Measurements from ENCODE around the gene PUS7.
"Not testable (repeated sequence)": the region's sequence is repeated elsewhere in the genome, so short reads cannot be mapped to it uniquely, and the experiment has no call there.

The PUS7 gene

GRCh38 chr7:105521717-105522463, at the start of gene PUS7:
Gene PUS7 (minus strand): TSS chr7:105522271. CDS start chr7:105508512, 13,759 bp downstream.
- DNase-seq = peak; percentile 93

DNA sequence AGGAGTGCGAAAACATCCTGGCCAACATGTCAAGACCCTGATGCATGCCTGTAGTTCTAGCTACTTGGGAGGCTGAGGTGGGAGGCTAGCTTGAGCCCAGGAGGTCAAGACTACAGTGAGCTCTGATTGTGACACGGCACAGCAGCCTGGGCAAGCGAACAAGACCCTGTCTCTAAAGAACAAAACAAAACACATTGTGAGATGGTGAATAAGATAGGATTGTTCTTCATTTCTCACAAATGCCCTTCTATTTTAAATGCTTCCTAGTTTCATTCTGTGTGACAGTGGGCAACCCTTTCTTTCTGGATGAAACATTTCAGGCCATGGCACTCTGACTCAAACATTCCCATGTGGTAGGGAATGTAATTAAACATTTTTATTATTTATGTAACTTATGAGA, 45.8 kb upstream of the PUS7 start:
- DNase-seq = no peak

GRCh38 chr7:105567024-105567423, 45.0 kb upstream of the PUS7 start:
- DNase-seq = no peak

DNA sequence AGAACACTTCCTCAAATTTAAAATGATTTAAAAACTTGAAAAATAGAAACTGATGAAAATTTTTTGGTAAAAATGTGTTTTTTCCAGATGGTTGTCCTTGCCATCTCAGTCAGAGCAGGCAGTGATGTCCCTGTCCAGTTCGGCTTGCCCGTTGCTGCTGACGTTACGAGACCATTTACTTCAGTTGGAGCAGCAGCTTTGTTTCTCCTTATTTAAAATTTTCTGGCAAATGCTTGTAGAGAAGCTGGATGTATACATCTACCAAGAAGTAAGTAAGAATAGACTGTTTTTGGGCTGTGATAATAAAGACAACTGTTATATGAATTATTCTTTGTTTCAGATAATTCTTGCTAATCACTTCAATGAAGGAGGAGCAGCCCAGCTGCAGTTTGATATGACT, 43.1 kb upstream of the PUS7 start:
- DNase-seq = no peak

DNA sequence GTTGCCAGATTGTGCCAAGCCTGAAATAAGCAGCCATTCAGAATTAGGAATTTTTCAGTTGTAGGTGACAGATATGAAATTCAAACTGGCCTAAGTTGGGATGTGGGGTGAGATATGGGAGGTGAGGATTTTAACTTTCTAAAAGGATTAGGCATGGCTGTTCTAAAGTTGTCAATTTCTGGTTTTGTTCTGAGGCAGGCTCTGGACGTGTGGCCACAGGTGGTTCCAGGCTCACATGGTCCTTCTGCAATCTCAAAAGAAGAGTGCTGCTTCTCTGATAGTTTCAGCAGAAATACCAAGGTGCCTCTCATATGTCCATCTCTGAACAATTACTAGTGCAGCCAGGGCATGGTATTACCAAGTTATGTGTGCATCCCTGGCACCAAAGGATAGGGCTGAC, 37.9 kb upstream of the PUS7 start:
- no peak for DNase-seq

GRCh38 chr7:105538339-105538738, 16.3 kb upstream of the PUS7 start:
- DNase-seq = no peak

- DNase-seq = no peak
Observed at GRCh38 chr7:105532709-105533460, 10.8 kb upstream of the PUS7 start.

DNA sequence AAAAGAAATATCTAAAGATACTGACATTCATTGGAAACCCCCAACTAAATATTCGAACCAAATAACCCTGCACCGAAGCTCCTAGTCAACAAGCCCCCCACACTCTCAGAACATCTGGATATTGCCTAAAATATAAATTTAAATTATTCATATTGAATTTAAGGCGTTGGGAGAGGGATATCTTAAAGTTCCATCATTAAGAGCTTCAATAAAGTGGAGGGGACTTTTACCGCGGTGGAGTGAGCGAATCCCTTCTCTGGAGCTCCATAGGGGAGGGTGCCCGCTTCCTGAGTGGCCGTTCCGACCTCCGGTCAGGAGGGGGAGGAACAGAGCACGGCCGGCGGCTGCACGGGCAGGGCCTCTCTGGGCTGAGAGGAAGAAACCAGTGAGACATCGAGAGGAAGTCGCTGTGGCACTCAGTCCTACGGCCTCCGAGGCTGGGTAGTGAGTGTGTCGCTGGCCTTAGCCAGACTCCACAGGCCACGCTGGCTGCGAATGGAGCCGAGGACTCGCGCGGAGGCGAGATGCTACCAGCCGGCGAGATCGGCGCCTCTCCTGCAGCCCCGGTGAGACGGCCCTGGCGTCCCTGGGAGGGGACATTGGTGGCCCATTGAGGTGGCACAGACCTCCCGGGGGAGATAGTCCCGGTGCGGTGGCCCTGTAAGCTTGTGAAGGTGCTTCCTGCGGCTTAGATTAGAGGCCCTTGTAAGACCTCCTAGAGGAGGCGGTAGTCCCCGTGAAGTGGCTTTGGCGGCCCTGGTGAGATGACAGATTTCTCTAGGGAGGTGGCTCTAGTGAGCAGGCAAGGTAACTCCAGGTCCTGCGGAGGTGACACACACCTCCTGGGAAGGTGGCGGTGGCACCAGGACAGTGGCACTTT, 10.0 kb upstream of the PUS7 start, which contains the start of gene RINT1:
Gene RINT1, plus strand, starts transcription at position 410 of the 880 bp plus-strand sequence. Its CDS starts 115 bp downstream, at position 525.
- peak; percentile 96 for DNase-seq

GRCh38 chr7:105530546-105530945, 8.5 kb upstream of the PUS7 start:
- no peak for DNase-seq

DNA sequence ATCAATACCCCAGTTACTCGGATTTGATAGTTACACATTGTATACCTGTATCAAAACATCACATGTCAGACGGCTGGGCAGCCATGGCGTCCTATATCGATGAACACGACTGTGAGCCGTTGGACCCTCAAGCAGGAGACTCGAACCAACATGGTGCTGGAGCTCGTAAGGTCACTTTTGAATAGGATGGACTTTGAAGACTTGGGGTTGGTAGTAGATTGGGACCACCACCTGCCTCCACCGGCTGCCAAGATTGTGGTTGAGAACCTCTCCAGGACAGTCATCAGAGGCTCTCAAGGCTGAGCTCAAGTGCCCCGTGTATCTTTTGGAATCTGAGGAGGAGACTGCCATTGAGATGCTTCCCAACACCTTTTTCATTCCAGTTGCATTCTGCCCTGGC, 8.1 kb upstream of the PUS7 start:
- no peak for DNase-seq

- not testable (repeated sequence) for DNase-seq
Observed at GRCh38 chr7:105527737-105528136, 5.7 kb upstream of the PUS7 start.

GRCh38 chr7:105524840-105525239, 2.8 kb upstream of the PUS7 start:
- DNase-seq = no peak

GRCh38 chr7:105524423-105524822, 2.4 kb upstream of the PUS7 start:
- DNase-seq = not testable (repeated sequence)

DNA sequence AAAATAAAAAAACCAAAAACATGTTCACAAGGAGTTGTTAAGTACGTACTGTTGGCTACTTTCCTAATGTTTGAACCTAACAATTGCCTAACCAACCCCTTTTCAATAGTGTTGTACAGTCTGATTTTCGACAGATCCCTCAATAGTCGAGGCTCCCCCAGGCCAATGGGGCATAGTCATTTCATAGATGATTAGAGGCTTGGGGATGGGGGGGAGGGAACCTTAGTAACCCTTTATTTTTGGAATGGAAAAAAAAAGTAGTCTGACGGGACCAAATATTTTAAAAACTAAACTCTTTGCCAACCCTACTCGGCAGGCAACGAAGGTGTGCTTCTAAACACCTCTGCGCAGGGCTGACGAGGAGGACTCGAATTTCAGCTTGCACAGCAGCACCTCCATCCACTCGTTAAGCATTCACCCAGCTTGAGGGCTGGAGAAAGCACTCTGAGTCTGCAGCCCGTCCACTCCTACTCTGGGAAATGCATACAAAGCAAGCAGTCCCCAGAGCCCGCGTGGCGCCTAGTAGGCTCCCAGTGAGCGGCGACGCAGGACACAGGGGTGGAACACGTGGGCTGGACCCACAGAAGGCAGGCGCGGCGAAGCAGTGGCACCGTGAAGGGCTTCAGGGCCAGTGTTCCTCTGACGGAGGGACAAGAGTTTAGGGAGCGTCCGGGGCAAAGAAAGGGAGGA, 899 bp downstream of the PUS7 start:
- peak; percentile 63 for DNase-seq

DNA sequence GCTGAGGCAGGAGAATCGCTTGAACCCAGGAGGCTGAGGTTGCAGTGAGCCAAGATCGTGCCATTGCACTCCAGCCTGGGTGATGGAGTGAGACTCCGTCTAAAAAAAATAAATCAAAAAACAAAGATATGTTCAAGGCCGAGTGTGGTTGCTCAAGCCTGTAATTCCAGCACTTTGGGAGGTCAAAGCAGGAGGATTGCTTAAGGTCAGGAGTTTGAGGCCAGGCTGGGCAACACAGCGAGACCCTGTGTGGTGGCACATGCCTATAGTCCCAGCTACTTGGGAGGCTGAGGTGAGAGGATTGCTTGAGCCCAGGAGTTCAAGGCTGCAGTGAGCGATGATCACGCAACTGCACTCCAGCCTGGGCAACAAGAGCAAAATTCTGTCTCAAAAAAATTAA, 1.5 kb downstream of the PUS7 start:
- not testable (repeated sequence) for DNase-seq

GRCh38 chr7:105519353-105519752, 2.7 kb downstream of the PUS7 start:
- DNase-seq = no peak

GRCh38 chr7:105515610-105516009, 6.5 kb downstream of the PUS7 start:
- DNase-seq = not testable (repeated sequence)

DNA sequence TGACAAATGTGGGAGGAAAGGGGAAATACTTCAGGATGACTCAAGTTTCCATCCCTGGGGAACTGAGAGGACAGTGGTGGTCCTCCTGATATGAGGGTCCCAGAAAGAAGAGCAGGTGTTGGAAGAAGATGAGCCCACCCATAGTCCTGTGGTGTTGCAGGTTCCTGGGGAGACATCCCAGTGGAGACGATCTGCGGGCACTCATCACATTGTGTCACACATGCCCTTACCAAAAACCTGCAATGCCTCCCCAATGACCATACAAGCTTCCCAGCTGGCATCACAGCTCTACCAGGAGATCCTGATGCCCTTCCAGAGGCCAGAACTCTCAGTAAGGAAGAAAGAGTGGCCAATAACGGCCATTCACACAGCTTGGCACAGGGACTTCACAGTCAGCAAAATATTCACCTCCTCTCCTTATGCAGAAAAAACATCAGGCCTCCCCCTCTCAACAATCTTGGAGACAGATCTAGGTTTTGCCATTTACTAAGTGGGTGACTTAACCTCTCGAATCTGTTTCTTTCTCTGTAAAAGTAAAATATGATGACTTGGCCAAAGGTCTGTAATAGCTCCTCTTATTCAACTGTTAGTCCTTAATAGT, 9.0 kb downstream of the PUS7 start:
- DNase-seq = no peak

DNA sequence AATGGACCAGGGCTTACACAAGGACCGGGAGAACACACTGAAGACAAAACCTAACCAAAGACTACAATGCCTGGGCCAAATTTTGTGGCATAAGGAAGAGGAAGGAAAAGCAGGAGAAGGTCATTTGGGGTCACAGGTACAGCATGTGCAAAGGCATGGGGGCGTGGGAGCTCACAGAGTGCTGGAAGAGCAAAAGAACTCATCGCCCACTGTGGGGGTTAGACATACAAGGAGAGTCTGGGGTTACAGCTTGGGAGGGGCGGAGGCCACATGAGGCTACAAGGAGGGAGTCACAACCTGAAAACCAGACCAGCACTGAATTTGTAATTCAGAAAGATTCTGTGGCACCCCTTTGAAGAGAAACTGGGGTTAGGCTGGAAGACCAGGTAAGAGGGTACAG, 9.7 kb downstream of the PUS7 start:
- no peak for DNase-seq

DNA sequence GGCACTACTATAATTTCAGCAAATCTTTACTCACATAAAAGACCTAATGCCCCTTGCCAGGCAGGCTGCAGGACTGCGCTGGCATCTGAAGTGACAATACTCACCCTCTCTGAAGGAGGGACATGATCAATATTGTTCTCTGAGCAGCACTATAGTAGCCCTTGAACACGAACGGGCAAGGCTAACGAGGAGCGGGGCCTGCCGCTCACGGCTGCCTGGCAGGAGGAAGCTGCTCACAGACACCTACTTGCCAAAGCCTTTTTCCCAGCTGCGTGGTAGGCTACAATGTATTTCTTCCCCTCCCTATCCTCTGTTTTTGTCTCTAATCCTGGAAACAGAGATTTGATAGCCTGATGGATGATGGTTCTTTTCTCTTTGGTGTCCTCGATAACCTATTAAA, 19.9 kb downstream of the PUS7 start:
- no peak for DNase-seq

DNA sequence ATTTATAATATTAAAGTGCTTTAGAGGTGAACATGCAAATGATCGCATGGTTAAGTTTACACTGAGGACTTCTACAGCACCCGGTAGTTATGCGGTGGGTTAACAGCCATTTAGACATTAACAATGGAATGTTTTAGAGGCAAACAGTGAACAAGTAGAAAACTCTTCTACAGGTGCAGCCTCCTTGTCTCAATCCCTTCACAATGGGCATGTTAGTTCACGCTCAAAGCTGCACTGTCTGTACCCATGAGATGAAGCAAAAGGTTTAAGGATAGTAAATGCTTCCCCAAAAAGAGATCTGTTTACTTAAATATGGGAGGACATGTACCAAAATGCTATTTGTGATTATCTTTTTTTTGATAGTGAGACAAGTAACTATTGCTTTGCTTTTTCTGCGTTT, 25.1 kb downstream of the PUS7 start:
- DNase-seq = no peak

GRCh38 chr7:105496521-105496920, 25.6 kb downstream of the PUS7 start:
- DNase-seq = no peak
